Adrenal gland (tissue), 12 donors: ENCODE results near the gene RAB11FIP5. TPM values are rescaled to one million over a fixed set of nuclear protein-coding genes. Genes with fewer than 3 reads are reported as not detected.

Experiments
- DNase-seq, 7 donors: peaks; one replicate each; pipeline ENCODE4 v3.0.0-alpha.2; 2019 to 2020
- H3K27ac ChIP-seq, 5 donors: fragments of 200-600 bp; sonication (generic) in 4 of 5; 1 replicate in 3 of 5; 2 replicates in 2 of 5; pipeline versions ENCODE4 v1.5.1 to v1.8.0; 2016 to 2020; ENCODE audit warnings: mild to moderate bottlenecking in 1 of 5
- H3K27me3 ChIP-seq: fragments of 200-600 bp; 2 replicates; pipeline ENCODE4 v1.8.0; 2021
- H3K36me3 ChIP-seq, 2 donors: fragments of 200-600 bp; replicated peaks in 1 of 2; 1 replicate in 1 of 2; 2 replicates in 1 of 2; pipeline versions ENCODE4 v1.5.1 to v1.8.0; 2018 to 2022
- H3K4me1 ChIP-seq, 2 donors: fragments of 200-600 bp; replicated peaks in 1 of 2; 1 replicate in 1 of 2; 2 replicates in 1 of 2; pipeline versions ENCODE4 v1.5.1 to v1.8.0; 2018 to 2021
- H3K4me3 ChIP-seq, 4 donors: fragments of 200-600 bp; sonication (generic) in 3 of 4; one replicate each; pipeline ENCODE4 v1.5.1; 2016 to 2018
- H3K9me3 ChIP-seq, 3 donors: fragments of 200-600 bp; sonication (generic) in 1 of 3; replicated peaks in 1 of 3; 1 replicate in 2 of 3; 2 replicates in 1 of 3; pipeline versions ENCODE4 v1.5.1 to v1.8.0; 2016 to 2021
- CTCF ChIP-seq, 6 experiments: fragments of 450-650 bp in 4 of 6; fragments of 200-600 bp in 2 of 6; sonication (generic) in 1 of 6; IDR thresholded peaks; 1 replicate in 5 of 6; 2 replicates in 1 of 6; pipeline versions ENCODE4 v1.5.1 to v1.8.0; 2016 to 2021; ENCODE audit warnings: antibody characterized with exemption in 6 of 6, mild to moderate bottlenecking in 2 of 6, moderate library complexity in 1 of 6
- POLR2A ChIP-seq, 2 donors: fragments of 450-650 bp; IDR thresholded peaks; one replicate each; pipeline ENCODE4 v1.6.1; 2017; ENCODE audit warnings: antibody characterized with exemption in 2 of 2, mild to moderate bottlenecking in 2 of 2, moderate library complexity in 1 of 2
- WGBS, 4 donors: extraction: QIAGEN DNeasy Blood & Tissue Kit in 2 of 4; methylation state at CpG; one replicate each; pipeline versions ENCODE4 v1.1.5 to v1.1.7; 2013 to 2017; 5-methylcytosine and 5-hydroxymethylcytosine counted together
- intact Hi-C, 2 donors: fragments of 100-400 bp; cut with DNase I; formaldehyde crosslinking; loops; one replicate each; pipeline versions ENCODE4 v1.14.1 to v1.15.0; 2022 to 2023
- polyA plus RNA-seq, 3 donors: library from polyadenylated mRNA; stranded (reverse); fragments of 200-250 nt in 2 of 3; fragments of 350-450 nt in 1 of 3; fragmentation: Illumina TruSeq in 1 of 3; extraction: RNeasy Lipid Tissue Mini Kit (QIAGEN cat#74804) in 1 of 3; gene quantifications; one replicate each; pipeline ENCODE4 v1.2.3, GENCODE V29; 2013 to 2014
- total RNA-seq, 9 donors: library from RNA; depleted of rRNA in 4 of 9; stranded (reverse); fragments of >200 nt in 4 of 9; fragments of 120-200 nt in 1 of 9; fragmentation: NEBNext Ultra II Directional in 1 of 9; extraction: Animal tissue kit (Norgen Biotek cat#: 25700) in 1 of 9; gene quantifications; one replicate each; pipeline versions ENCODE4 v1.1.0 to v1.2.4, GENCODE V29; 2013 to 2023
- donor health status: healthy with polysubstance abuse.
- donor health status: Bipolar disorder and iron deficiency.
- donor health status: DM: yes; HTN: yes; CAD: no.
- donor health status: DM: no; HTN: no; CAD: no.
- donor health status: DM: no; HTN: no; CAD: no.
- donor health status: DM: yes; HTN: yes; CAD: no.

The RAB11FIP5 gene
- total and polyA plus RNA-seq, 12 donors: 3.3 to 46.7 (median 23.3) TPM

- no peaks in the 10 kb centered on the region for H3K4me1 ChIP-seq
- no peaks in the 10 kb centered on the region for H3K9me3 ChIP-seq
- no peak overlapping the region for H3K4me3 ChIP-seq
- intact Hi-C loops: no loop called here
- H3K27ac ChIP-seq: no peak overlapping the region
- 87 to 92% (median 90%) methylated on average over 10 of the region's 10 CpGs for WGBS, 4 donors
- DNase-seq: no peak
- no peaks in the 10 kb centered on the region for H3K27me3 ChIP-seq
- no peaks in the 10 kb centered on the region for H3K36me3 ChIP-seq
- no peak for TF ChIP-seq CTCF (IDR thresholded peaks at IDR 0.05)
These were observed 80.7 kb downstream of the RAB11FIP5 start for GRCh38 chr2:73031725-73032701.

DNA sequence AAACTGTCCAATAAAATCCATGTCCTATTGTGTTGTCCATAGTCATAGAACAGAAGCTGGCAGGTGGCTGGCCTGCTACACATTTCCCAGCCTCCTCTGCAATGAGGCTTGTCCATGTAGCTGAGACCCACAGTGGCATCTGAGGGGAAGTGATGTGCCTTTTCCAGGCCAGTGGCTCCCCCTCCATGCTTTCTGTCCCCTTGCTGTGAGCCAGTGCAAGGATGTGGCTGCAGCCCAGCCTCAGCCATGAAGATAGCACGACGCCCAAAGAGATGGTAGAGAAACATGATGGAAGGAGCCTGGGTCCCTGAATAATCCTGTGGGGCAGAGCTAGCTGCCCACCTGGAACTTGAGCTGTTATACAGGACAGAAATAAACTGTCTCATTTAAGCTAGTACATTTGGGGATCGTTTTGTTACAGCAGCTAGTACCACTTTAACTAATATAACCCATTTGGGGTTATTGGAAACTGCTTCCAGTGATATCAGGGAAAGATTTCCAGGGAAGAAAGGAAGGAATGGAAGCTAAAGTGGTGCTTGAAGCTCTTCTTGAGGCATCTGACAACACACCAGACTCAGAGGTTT, 81.6 kb downstream of the RAB11FIP5 start:
- no peak for DNase-seq
- TF ChIP-seq CTCF (IDR thresholded peaks at IDR 0.05) (no peak), POLR2A (IDR thresholded peaks at IDR 0.05) (no peak)
- no peak overlapping the region for H3K27ac ChIP-seq
- no peaks in the 10 kb centered on the region for H3K9me3 ChIP-seq
- intact Hi-C loops: no loop called here
- H3K27me3 ChIP-seq: no peaks in the 10 kb centered on the region
- 91 to 96% (median 95%) methylated on average over 3 of the region's 3 CpGs for WGBS, 4 donors
- no peaks in the 10 kb centered on the region for H3K4me1 ChIP-seq
- H3K36me3 ChIP-seq: no peaks in the 10 kb centered on the region
- H3K4me3 ChIP-seq: no peak overlapping the region

- DNase-seq: no peak
- TF ChIP-seq CTCF (IDR thresholded peaks at IDR 0.05): no peak
- TF ChIP-seq POLR2A (IDR thresholded peaks at IDR 0.05): no peak
- Histone ChIP-seq H3K4me3 (no peak overlapping the region), H3K36me3 (no peaks in the 10 kb centered on the region), H3K4me1 (no peaks in the 10 kb centered on the region), H3K9me3 (no peaks in the 10 kb centered on the region), H3K27ac (no peak overlapping the region), H3K27me3 (no peaks in the 10 kb centered on the region)
- 77 to 91% (median 87%) methylated on average over 10 of the region's 10 CpGs for WGBS, 4 donors
- intact Hi-C loops: no loop called here
These were observed 83.9 kb downstream of the RAB11FIP5 start for GRCh38 chr2:73028841-73029240.

GRCh38 chr2:73027340-73027739, 85.4 kb downstream of the RAB11FIP5 start:
- 78 to 95% (median 87%) methylated on average over 1 of the region's 1 CpG for WGBS, 4 donors
- no peak for TF ChIP-seq POLR2A (IDR thresholded peaks at IDR 0.05)
- TF ChIP-seq CTCF (IDR thresholded peaks at IDR 0.05): no peak
- Histone ChIP-seq H3K9me3 (no peaks in the 10 kb centered on the region), H3K36me3 (no peaks in the 10 kb centered on the region), H3K4me1 (no peaks in the 10 kb centered on the region), H3K27ac (no peak overlapping the region), H3K27me3 (no peaks in the 10 kb centered on the region), H3K4me3 (no peak overlapping the region)
- intact Hi-C loops: no loop called here
- DNase-seq: no peak
